ENCODE results near the gene SLC1A7.

DNA sequence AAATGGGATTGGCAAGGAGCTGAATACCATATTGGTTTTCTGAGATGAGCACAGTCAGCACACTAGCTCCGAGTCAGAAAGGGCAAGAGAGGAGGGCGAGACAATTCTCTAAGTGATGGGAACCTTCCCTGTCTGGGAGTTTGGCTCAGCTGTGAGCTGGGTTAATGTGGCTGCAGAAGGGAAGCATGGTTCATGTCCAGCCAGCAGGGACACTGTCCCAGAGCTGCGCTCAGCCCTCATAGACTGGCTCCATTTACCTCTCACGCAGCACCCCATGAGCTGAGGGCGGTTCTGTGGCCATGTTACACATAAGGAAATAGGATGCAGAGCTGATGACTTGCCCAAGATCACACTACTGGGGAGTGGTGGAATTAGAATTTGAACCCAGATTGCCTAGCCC, 38.5 kb upstream of the SLC1A7 start:
- TF ChIP-seq, protein P1, sequence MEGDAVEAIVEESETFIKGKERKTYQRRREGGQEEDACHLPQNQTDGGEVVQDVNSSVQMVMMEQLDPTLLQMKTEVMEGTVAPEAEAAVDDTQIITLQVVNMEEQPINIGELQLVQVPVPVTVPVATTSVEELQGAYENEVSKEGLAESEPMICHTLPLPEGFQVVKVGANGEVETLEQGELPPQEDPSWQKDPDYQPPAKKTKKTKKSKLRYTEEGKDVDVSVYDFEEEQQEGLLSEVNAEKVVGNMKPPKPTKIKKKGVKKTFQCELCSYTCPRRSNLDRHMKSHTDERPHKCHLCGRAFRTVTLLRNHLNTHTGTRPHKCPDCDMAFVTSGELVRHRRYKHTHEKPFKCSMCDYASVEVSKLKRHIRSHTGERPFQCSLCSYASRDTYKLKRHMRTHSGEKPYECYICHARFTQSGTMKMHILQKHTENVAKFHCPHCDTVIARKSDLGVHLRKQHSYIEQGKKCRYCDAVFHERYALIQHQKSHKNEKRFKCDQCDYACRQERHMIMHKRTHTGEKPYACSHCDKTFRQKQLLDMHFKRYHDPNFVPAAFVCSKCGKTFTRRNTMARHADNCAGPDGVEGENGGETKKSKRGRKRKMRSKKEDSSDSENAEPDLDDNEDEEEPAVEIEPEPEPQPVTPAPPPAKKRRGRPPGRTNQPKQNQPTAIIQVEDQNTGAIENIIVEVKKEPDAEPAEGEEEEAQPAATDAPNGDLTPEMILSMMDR (IDR thresholded peaks at IDR 0.05; ENCODE audit: low read depth, low read length, missing input control) = no peak
- TF ChIP-seq YY1 (IDR thresholded peaks at IDR 0.05) (no peak), HNF4A (conservative IDR thresholded peaks at IDR 0.05) (no peak), JUND (IDR thresholded peaks at IDR 0.05) (no peak), REST (IDR thresholded peaks at IDR 0.05) (no peak), SP1 (IDR thresholded peaks at IDR 0.05) (no peak)
